ENCODE measurements around the gene SLFNL1.

The SLFNL1 gene

GRCh38 chr1:41020109-41020576 is 1.4 kb downstream of the SLFNL1 start:
- DNase-seq (ENCODE audit: low read depth): no peak

- DNase-seq (ENCODE audit: low read depth): no peak
Observed at GRCh38 chr1:41019353-41019745, 2.2 kb downstream of the SLFNL1 start.

GRCh38 chr1:41018018-41018410 is 3.5 kb downstream of the SLFNL1 start:
- no peak for DNase-seq (ENCODE audit: low read depth)

GRCh38 chr1:41017141-41018017 is 4.1 kb downstream of the SLFNL1 start:
- no peak for DNase-seq (ENCODE audit: low read depth)

GRCh38 chr1:41015897-41016470 is 5.5 kb downstream of the SLFNL1 start:
- no peak for DNase-seq (ENCODE audit: low read depth)

- no peak for DNase-seq (ENCODE audit: low read depth)
Observed at GRCh38 chr1:41015281-41015896, 6.1 kb downstream of the SLFNL1 start.

- DNase-seq (ENCODE audit: low read depth): no peak
Observed at GRCh38 chr1:41014871-41015270, 6.7 kb downstream of the SLFNL1 start.

- no peak for DNase-seq (ENCODE audit: low read depth)
Observed at GRCh38 chr1:41013796-41014195, 7.7 kb downstream of the SLFNL1 start.

GRCh38 chr1:41013024-41013423 is 8.5 kb downstream of the SLFNL1 start:
- DNase-seq (ENCODE audit: low read depth): no peak

GRCh38 chr1:41010345-41010744 is 11.2 kb downstream of the SLFNL1 start:
- DNase-seq (ENCODE audit: low read depth): no peak

GRCh38 chr1:41009466-41009865 is 12.1 kb downstream of the SLFNL1 start:
- DNase-seq (ENCODE audit: low read depth): peak; percentile 33

GRCh38 chr1:41006942-41007865 is 14.3 kb downstream of the SLFNL1 start:
- DNase-seq (ENCODE audit: low read depth): peak; percentile 41

- peak; percentile 41 for DNase-seq (ENCODE audit: low read depth)
Observed at GRCh38 chr1:41005876-41006275, 15.6 kb downstream of the SLFNL1 start.

GRCh38 chr1:41003640-41004220 is 17.8 kb downstream of the SLFNL1 start:
- DNase-seq (ENCODE audit: low read depth): peak; percentile 100

- DNase-seq (ENCODE audit: low read depth): no peak
Observed at GRCh38 chr1:41003127-41003639, 18.3 kb downstream of the SLFNL1 start.

- no peak for DNase-seq (ENCODE audit: low read depth)
Observed at GRCh38 chr1:40998668-40999067, 22.9 kb downstream of the SLFNL1 start.

GRCh38 chr1:40997096-40997495 is 24.4 kb downstream of the SLFNL1 start:
- no peak for DNase-seq (ENCODE audit: low read depth)

- no peak for DNase-seq (ENCODE audit: low read depth)
Observed at GRCh38 chr1:40989066-40989465, 32.5 kb downstream of the SLFNL1 start.

- DNase-seq (ENCODE audit: low read depth): no peak
Observed at GRCh38 chr1:40988280-40988679, 33.2 kb downstream of the SLFNL1 start.

- DNase-seq (ENCODE audit: low read depth): no peak
Observed at GRCh38 chr1:40987439-40988276, 33.9 kb downstream of the SLFNL1 start.

Measured in ELR (cell line).